Measurements from ENCODE around the gene ABLIM1.

The ABLIM1 gene

DNA sequence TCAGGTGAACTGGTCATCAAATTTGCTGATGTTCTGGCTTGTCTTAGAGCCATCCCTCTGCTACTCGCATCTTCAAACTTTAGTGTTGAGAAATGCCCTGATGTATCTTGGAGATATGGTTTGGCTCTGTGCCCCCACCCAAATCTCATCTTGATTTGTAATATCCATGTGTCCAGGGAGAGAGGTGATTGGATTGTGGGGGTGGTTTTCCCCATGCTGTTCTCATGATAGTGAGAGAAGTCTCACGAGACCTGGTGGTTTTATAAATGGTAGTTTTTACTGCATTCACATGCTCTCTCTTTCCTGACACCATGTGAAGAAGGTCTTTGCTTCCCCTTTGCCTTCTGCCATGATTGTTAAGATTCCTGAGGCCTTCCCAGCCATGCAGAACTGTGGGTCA is 179.8 kb downstream of the ABLIM1 start:
- H3K9me3 ChIP-seq (ENCODE audit: control insufficient read depth, insufficient read depth, low read depth, low read length): no peaks in the 10 kb centered on the region
- H3K4me1 ChIP-seq (ENCODE audit: control insufficient read depth, insufficient read depth, low read length): no peaks in the 10 kb centered on the region
- ChIA-PET CTCF (interaction anchor here (0.7 to 1.8 kb wide), 4 partner anchors 9 to 683 kb away, joined by 3 to 7 read pairs (median 4); no protein-coding TSS in a partner anchor), POLR2A (no interaction called here)
- H3K27ac ChIP-seq (ENCODE audit: extremely low read depth, low read depth, low read length): no peak overlapping the region
- H3K36me3 ChIP-seq (ENCODE audit: control insufficient read depth in 2 of 2, insufficient read depth in 1 of 2, low read length in 2 of 2): no peaks in the 10 kb centered on the region
- no peak overlapping the region for H3K4me3 ChIP-seq (ENCODE audit: low read depth, low read length)
- TF ChIP-seq ZFP37 (tag by site-specific recombination; IDR thresholded peaks at IDR 0.05): no peak

- POLR2A ChIA-PET: no interaction called here
- Histone ChIP-seq H3K9me3 (ENCODE audit: control insufficient read depth, insufficient read depth, low read depth, low read length) (no peaks in the 10 kb centered on the region), H3K4me1 (ENCODE audit: control insufficient read depth, insufficient read depth, low read length) (no peaks in the 10 kb centered on the region), H3K36me3 (ENCODE audit: control insufficient read depth in 2 of 2, insufficient read depth in 1 of 2, low read length in 2 of 2) (no peaks in the 10 kb centered on the region), H3K27ac (ENCODE audit: extremely low read depth, low read depth, low read length) (no peak overlapping the region), H3K4me3 (ENCODE audit: low read depth, low read length) (no peak overlapping the region)
- CTCF ChIA-PET: interaction anchor here (0.6 to 1.8 kb wide), 5 partner anchors 18 to 1842 kb away, joined by 3 to 7 read pairs (median 4); no protein-coding TSS in a partner anchor
- TF ChIP-seq, protein P1, sequence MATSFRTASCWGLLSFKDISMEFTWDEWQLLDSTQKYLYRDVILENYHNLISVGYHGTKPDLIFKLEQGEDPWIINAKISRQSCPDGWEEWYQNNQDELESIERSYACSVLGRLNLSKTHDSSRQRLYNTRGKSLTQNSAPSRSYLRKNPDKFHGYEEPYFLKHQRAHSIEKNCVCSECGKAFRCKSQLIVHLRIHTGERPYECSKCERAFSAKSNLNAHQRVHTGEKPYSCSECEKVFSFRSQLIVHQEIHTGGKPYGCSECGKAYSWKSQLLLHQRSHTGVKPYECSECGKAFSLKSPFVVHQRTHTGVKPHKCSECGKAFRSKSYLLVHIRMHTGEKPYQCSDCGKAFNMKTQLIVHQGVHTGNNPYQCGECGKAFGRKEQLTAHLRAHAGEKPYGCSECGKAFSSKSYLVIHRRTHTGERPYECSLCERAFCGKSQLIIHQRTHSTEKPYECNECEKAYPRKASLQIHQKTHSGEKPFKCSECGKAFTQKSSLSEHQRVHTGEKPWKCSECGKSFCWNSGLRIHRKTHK (tag by site-specific recombination; IDR thresholded peaks at IDR 0.05): no peak
- TF ChIP-seq HOXD13 (CRISPR knock-in tag; IDR thresholded peaks at IDR 0.05; ENCODE audit: borderline replicate concordance) (no peak), EGR2 (tag by site-specific recombination; IDR thresholded peaks at IDR 0.05; ENCODE audit: low read depth) (no peak), TSHZ1 (tag by site-specific recombination; IDR thresholded peaks at IDR 0.05; ENCODE audit: borderline replicate concordance) (no peak), MZF1 (tag by site-specific recombination; IDR thresholded peaks at IDR 0.05; ENCODE audit: borderline replicate concordance) (no peak), ZNF529 (tag by site-specific recombination; IDR thresholded peaks at IDR 0.05; ENCODE audit: insufficient replicate concordance) (no peak), ZNF677 (tag by site-specific recombination; IDR thresholded peaks at IDR 0.05) (no peak), ZNF843 (tag by site-specific recombination; IDR thresholded peaks at IDR 0.05) (no peak), ZNF660 (tag by site-specific recombination; IDR thresholded peaks at IDR 0.05) (no peak), SP3 (tag by site-specific recombination; IDR thresholded peaks at IDR 0.05) (no peak)
- TF ChIP-seq, protein P2, sequence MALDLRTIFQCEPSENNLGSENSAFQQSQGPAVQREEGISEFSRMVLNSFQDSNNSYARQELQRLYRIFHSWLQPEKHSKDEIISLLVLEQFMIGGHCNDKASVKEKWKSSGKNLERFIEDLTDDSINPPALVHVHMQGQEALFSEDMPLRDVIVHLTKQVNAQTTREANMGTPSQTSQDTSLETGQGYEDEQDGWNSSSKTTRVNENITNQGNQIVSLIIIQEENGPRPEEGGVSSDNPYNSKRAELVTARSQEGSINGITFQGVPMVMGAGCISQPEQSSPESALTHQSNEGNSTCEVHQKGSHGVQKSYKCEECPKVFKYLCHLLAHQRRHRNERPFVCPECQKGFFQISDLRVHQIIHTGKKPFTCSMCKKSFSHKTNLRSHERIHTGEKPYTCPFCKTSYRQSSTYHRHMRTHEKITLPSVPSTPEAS (tag by site-specific recombination; IDR thresholded peaks at IDR 0.05): no peak
- TF ChIP-seq, protein P3, sequence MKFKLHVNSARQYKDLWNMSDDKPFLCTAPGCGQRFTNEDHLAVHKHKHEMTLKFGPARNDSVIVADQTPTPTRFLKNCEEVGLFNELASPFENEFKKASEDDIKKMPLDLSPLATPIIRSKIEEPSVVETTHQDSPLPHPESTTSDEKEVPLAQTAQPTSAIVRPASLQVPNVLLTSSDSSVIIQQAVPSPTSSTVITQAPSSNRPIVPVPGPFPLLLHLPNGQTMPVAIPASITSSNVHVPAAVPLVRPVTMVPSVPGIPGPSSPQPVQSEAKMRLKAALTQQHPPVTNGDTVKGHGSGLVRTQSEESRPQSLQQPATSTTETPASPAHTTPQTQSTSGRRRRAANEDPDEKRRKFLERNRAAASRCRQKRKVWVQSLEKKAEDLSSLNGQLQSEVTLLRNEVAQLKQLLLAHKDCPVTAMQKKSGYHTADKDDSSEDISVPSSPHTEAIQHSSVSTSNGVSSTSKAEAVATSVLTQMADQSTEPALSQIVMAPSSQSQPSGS (tag by site-specific recombination; IDR thresholded peaks at IDR 0.05; ENCODE audit: low read depth): no peak
Observed at GRCh38 chr10:114477285-114477684, 180.8 kb downstream of the ABLIM1 start.

GRCh38 chr10:114474989-114475388 is 183.1 kb downstream of the ABLIM1 start:
- H3K9me3 ChIP-seq (ENCODE audit: control insufficient read depth, insufficient read depth, low read depth, low read length): no peaks in the 10 kb centered on the region
- no peaks in the 10 kb centered on the region for H3K4me1 ChIP-seq (ENCODE audit: control insufficient read depth, insufficient read depth, low read length)
- TF ChIP-seq ZBTB48 (tag by site-specific recombination; IDR thresholded peaks at IDR 0.05) (no peak), HOXC10 (CRISPR knock-in tag; IDR thresholded peaks at IDR 0.05) (no peak), BCL11A (tag by site-specific recombination; IDR thresholded peaks at IDR 0.05; ENCODE audit: low read depth) (no peak)
- ChIA-PET POLR2A (no interaction called here), CTCF (interaction anchor here (0.5 to 1.8 kb wide), 3 partner anchors 13 to 87 kb away, joined by 3 to 6 read pairs (median 4); no protein-coding TSS in a partner anchor)
- H3K4me3 ChIP-seq (ENCODE audit: low read depth, low read length): no peak overlapping the region
- H3K27ac ChIP-seq (ENCODE audit: extremely low read depth, low read depth, low read length): no peak overlapping the region
- no peaks in the 10 kb centered on the region; a peak in 1 of 3 replicates for H3K36me3 ChIP-seq (ENCODE audit: control insufficient read depth in 2 of 2, insufficient read depth in 1 of 2, low read length in 2 of 2)
